Sigmoid colon (tissue), 4 donors: ENCODE data around the gene PTTG1IP2.

ENCODE experiments used
- POLR2A ChIP-seq, 2 donors: fragments of 450-650 bp; IDR thresholded peaks; one replicate each; pipeline ENCODE4 v1.6.1; 2016; ENCODE audit warnings: antibody characterized with exemption in 2 of 2, mild to moderate bottlenecking in 2 of 2, moderate library complexity in 2 of 2
- POLR2AphosphoS5 ChIP-seq, 4 donors: sonication (generic); formaldehyde crosslinking; IDR thresholded peaks; one replicate each; pipeline ENCODE4 v1.6.1; 2017; ENCODE audit warnings: antibody characterized with exemption in 4 of 4

DNA sequence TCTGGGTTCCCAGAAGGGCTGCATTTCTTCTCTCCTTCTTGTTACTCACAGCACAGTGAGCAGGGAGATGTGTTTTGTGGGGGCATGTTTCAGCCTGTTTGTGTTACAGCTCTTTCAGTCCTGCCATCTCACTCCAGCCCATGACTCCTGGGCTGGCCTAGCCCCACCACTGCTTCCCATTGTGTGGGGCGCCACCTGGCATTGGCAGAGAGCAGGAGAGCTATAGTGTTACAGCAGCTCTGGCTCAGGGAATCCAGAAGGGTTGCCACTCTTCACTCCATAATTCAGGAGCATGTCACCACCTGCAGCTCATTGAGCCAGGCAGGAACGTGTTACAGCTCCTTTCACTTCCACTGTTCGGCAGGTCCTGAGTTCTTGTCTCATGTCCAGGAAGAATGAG is 36.2 kb upstream of the PTTG1IP2 start:
- no peak for TF ChIP-seq POLR2A (IDR thresholded peaks at IDR 0.05)
- TF ChIP-seq POLR2AphosphoS5 (IDR thresholded peaks at IDR 0.05), result no peak
